Neural cell (in vitro differentiated cells): ENCODE results near the gene CELA2B. TPM values are rescaled to one million over a fixed set of nuclear protein-coding genes. Genes with fewer than 3 reads are reported as not detected.

Experiments
- H2AFZ ChIP-seq: fragments of 200-600, 300-800 bp; sonication (generic), shearing (Covaris generic); 2 replicates; pipeline ENCODE4 v1.6.0; 2014; ENCODE audit warnings: low read depth, mild to moderate bottlenecking, antibody characterized with exemption, low read length, moderate library complexity
- H3F3A ChIP-seq: fragments of 200-600 bp; shearing (Covaris generic); 2 replicates; pipeline ENCODE4 v1.6.1; 2016; ENCODE audit warnings: mild to moderate bottlenecking, moderate library complexity, mixed read lengths, antibody characterized with exemption, low read length; ENCODE audit not compliant: insufficient read depth, poor library complexity, severe bottlenecking
- H3K27ac ChIP-seq: fragments of 200-600, 300-800 bp; sonication (generic), shearing (Covaris generic); 2 replicates; pipeline ENCODE4 v1.5.1; 2014; ENCODE audit warnings: mild to moderate bottlenecking, low read length, moderate library complexity
- H3K27me3 ChIP-seq: fragments of 300-800, 200-600 bp; sonication (generic), shearing (Covaris generic); 2 replicates; pipeline ENCODE4 v1.6.0; 2014; ENCODE audit warnings: mild to moderate bottlenecking, low read depth, low read length, moderate library complexity; ENCODE audit not compliant: insufficient read depth
- H3K36me3 ChIP-seq: fragments of 300-800, 200-600 bp; sonication (generic), shearing (Covaris generic); 2 replicates; pipeline ENCODE4 v1.5.1; 2014; ENCODE audit warnings: mild to moderate bottlenecking, antibody characterized with exemption, low read length, moderate library complexity; ENCODE audit not compliant: insufficient read depth
- H3K4me2 ChIP-seq: fragments of 300-800, 200-600 bp; sonication (generic), shearing (Covaris generic); 2 replicates; pipeline ENCODE4 v1.6.0; 2014; ENCODE audit warnings: mild to moderate bottlenecking, low read length
- H3K4me3 ChIP-seq: fragments of 300-800, 200-600 bp; sonication (generic), shearing (Covaris generic); 2 replicates; pipeline ENCODE4 v1.5.1; 2014; ENCODE audit warnings: mild to moderate bottlenecking, low read length, moderate library complexity
- H3K79me2 ChIP-seq: fragments of 200-600 bp; shearing (Covaris generic); replicated peaks from 2 replicates; pipeline ENCODE4 v1.6.0; 2014; ENCODE audit warnings: mild to moderate bottlenecking, low read length, moderate library complexity; ENCODE audit not compliant: insufficient read depth
- H3K9ac ChIP-seq: fragments of 300-800, 200-600 bp; sonication (generic), shearing (Covaris generic); 2 replicates; pipeline ENCODE4 v1.6.1; 2016; ENCODE audit warnings: mild to moderate bottlenecking, low read length, mixed read lengths
- H3K9me2 ChIP-seq: fragments of 200-600 bp; shearing (Covaris generic); 2 replicates; pipeline ENCODE4 v1.6.1; 2016; ENCODE audit warnings: mild to moderate bottlenecking, low read length, mixed read lengths; ENCODE audit not compliant: insufficient read depth
- H3K9me3 ChIP-seq: fragments of 200-600, 300-800 bp; sonication (generic), shearing (Covaris generic); 2 replicates; pipeline ENCODE4 v1.6.1; 2016; ENCODE audit warnings: mild to moderate bottlenecking, mixed run types, low read length, moderate library complexity, mixed read lengths
- H4K20me1 ChIP-seq: fragments of 200-600 bp; shearing (Covaris generic); 2 replicates; pipeline ENCODE4 v1.6.1; 2016; ENCODE audit warnings: mild to moderate bottlenecking, mixed run types; ENCODE audit not compliant: insufficient read depth
- EP300 ChIP-seq: fragments of 450-650 bp; conservative IDR thresholded peaks from 2 replicates; pipeline ENCODE4 v1.6.1; 2014; ENCODE audit warnings: antibody characterized with exemption, mild to moderate bottlenecking, moderate library complexity; ENCODE audit not compliant: poor library complexity, severe bottlenecking
- EZH2 ChIP-seq: fragments of 200-600, 300-800 bp; shearing (Covaris generic), sonication (generic); IDR thresholded peaks from 2 replicates; pipeline ENCODE4 v1.6.1; 2014; ENCODE audit warnings: antibody characterized with exemption, low read length, borderline replicate concordance, mild to moderate bottlenecking; ENCODE audit not compliant: insufficient read depth, poor library complexity, severe bottlenecking
- MXI1 ChIP-seq: fragments of 450-650 bp; conservative IDR thresholded peaks from 2 replicates; pipeline ENCODE4 v1.6.1; 2014; ENCODE audit warnings: antibody characterized with exemption, mild to moderate bottlenecking; ENCODE audit not compliant: poor library complexity, severe bottlenecking
- POLR2AphosphoS5 ChIP-seq: IDR thresholded peaks from 2 replicates; pipeline ENCODE4 v1.6.1; 2012
- RAD21 ChIP-seq: fragments of 450-650 bp; conservative IDR thresholded peaks from 2 replicates; pipeline ENCODE4 v1.6.1; 2014; ENCODE audit warnings: antibody characterized with exemption, mild to moderate bottlenecking, moderate library complexity
- SMC3 ChIP-seq: fragments of 450-650 bp; conservative IDR thresholded peaks from 2 replicates; pipeline ENCODE4 v1.6.1; 2014; ENCODE audit warnings: antibody characterized with exemption, mild to moderate bottlenecking, moderate library complexity; ENCODE audit not compliant: poor library complexity
- TAF1 ChIP-seq: IDR thresholded peaks from 2 replicates; pipeline ENCODE4 v1.6.1; 2012; ENCODE audit warnings: low read depth
- polyA plus RNA-seq: library from polyadenylated mRNA; depleted of rRNA; stranded (reverse); fragments of >200 nt; gene quantifications from 2 replicates; pipeline ENCODE4 v1.2.3, GENCODE V29; 2014
- TF ChIP-seq, protein P1 (sequence below): fragments of 450-650 bp; IDR thresholded peaks from 2 replicates; pipeline ENCODE4 v1.5.1; 2014; ENCODE audit warnings: antibody characterized with exemption, mild to moderate bottlenecking, moderate library complexity; ENCODE audit not compliant: poor library complexity, severe bottlenecking
- TF ChIP-seq, protein P2 (sequence below): IDR thresholded peaks from 2 replicates; pipeline ENCODE4 v1.6.1; 2012; ENCODE audit warnings: borderline replicate concordance

CELA2B gene
- polyA plus RNA-seq, 1 donor from 2014 or later, result not detected

DNA sequence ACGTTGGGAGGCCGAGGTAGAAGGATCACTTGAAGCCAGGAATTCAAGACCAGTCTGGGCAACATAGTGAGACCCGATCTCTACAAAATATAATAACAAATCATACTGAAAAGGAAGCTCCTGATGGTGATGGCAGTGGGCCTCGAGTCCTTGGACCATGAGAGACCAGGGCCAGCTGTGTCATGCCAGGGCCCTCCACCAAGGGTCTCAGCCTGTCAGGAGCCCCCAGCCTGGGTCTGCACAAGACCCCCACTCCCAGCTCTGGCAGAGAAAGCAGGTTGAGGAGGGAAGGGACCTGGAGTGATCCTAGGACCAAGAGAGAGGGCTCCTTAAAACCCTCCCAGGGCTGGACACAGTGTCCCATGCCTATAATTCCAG is 44.3 kb upstream of the CELA2B start:
- no peaks in the 10 kb centered on the region for H4K20me1 ChIP-seq
- no peaks in the 10 kb centered on the region for H3F3A ChIP-seq
- H3K9ac ChIP-seq, result no peak overlapping the region
- no peak overlapping the region for H3K4me2 ChIP-seq
- no peaks in the 10 kb centered on the region for H3K79me2 ChIP-seq
- no peaks in the 10 kb centered on the region for H3K9me2 ChIP-seq
- no peaks in the 10 kb centered on the region for H3K36me3 ChIP-seq
- H2AFZ ChIP-seq, result no peak overlapping the region
- no peaks in the 10 kb centered on the region for H3K9me3 ChIP-seq
- H3K27me3 ChIP-seq, result no peaks in the 10 kb centered on the region
- no peak overlapping the region for H3K4me3 ChIP-seq
- TF ChIP-seq RAD21 (no peak), TAF1 (no peak)
- TF ChIP-seq, protein P1, sequence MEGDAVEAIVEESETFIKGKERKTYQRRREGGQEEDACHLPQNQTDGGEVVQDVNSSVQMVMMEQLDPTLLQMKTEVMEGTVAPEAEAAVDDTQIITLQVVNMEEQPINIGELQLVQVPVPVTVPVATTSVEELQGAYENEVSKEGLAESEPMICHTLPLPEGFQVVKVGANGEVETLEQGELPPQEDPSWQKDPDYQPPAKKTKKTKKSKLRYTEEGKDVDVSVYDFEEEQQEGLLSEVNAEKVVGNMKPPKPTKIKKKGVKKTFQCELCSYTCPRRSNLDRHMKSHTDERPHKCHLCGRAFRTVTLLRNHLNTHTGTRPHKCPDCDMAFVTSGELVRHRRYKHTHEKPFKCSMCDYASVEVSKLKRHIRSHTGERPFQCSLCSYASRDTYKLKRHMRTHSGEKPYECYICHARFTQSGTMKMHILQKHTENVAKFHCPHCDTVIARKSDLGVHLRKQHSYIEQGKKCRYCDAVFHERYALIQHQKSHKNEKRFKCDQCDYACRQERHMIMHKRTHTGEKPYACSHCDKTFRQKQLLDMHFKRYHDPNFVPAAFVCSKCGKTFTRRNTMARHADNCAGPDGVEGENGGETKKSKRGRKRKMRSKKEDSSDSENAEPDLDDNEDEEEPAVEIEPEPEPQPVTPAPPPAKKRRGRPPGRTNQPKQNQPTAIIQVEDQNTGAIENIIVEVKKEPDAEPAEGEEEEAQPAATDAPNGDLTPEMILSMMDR, result no peak
- H3K27ac ChIP-seq, result no peak overlapping the region

DNA sequence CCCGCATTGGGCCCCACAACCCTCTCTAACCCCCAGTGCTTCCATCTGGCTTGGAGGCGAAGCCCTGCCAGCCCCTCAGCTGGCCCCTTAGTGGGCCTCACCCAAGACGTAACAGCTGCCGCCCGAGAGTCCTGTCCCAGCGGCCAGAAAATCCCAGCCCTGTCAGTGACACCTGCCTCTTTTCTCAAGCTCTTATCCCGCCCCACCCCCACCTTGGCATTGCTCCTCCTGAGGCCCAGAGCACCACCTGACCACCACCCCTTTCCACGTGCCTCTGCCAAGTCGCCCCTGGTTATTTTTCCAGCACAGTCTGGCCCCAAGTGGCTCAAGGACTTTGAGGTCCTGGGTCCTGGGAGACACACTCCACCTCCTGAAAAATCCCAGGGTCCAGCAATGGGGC is 43.6 kb upstream of the CELA2B start:
- no peak overlapping the region for H3K4me3 ChIP-seq
- no peaks in the 10 kb centered on the region for H3K36me3 ChIP-seq
- no peaks in the 10 kb centered on the region for H3K79me2 ChIP-seq

More for the DNA sequence above, 43.6 kb upstream of the CELA2B start:
- H3K4me2 ChIP-seq, result no peak overlapping the region
- no peak for TF ChIP-seq EP300
- TF ChIP-seq, protein P1, result no peak
- TF ChIP-seq RAD21, result no peak
- no peak for TF ChIP-seq EZH2
- TF ChIP-seq POLR2AphosphoS5, result no peak
- no peak for TF ChIP-seq SMC3
- TF ChIP-seq TAF1, result no peak
- TF ChIP-seq, protein P2, sequence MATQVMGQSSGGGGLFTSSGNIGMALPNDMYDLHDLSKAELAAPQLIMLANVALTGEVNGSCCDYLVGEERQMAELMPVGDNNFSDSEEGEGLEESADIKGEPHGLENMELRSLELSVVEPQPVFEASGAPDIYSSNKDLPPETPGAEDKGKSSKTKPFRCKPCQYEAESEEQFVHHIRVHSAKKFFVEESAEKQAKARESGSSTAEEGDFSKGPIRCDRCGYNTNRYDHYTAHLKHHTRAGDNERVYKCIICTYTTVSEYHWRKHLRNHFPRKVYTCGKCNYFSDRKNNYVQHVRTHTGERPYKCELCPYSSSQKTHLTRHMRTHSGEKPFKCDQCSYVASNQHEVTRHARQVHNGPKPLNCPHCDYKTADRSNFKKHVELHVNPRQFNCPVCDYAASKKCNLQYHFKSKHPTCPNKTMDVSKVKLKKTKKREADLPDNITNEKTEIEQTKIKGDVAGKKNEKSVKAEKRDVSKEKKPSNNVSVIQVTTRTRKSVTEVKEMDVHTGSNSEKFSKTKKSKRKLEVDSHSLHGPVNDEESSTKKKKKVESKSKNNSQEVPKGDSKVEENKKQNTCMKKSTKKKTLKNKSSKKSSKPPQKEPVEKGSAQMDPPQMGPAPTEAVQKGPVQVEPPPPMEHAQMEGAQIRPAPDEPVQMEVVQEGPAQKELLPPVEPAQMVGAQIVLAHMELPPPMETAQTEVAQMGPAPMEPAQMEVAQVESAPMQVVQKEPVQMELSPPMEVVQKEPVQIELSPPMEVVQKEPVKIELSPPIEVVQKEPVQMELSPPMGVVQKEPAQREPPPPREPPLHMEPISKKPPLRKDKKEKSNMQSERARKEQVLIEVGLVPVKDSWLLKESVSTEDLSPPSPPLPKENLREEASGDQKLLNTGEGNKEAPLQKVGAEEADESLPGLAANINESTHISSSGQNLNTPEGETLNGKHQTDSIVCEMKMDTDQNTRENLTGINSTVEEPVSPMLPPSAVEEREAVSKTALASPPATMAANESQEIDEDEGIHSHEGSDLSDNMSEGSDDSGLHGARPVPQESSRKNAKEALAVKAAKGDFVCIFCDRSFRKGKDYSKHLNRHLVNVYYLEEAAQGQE, result no peak
- no peak for TF ChIP-seq MXI1
- H3K27ac ChIP-seq, result no peak overlapping the region
- H3K9me2 ChIP-seq, result no peaks in the 10 kb centered on the region
- no peak overlapping the region for H3K9ac ChIP-seq
- H3F3A ChIP-seq, result no peaks in the 10 kb centered on the region
- no peaks in the 10 kb centered on the region for H3K9me3 ChIP-seq
- no peak overlapping the region for H2AFZ ChIP-seq
- no peaks in the 10 kb centered on the region for H4K20me1 ChIP-seq
- no peaks in the 10 kb centered on the region for H3K27me3 ChIP-seq
